OCI-LY7 (cell line): ENCODE measurements around the gene FGD2. TPM values are rescaled to one million over a fixed set of nuclear protein-coding genes. Genes with fewer than 3 reads are reported as not detected.

Source experiments
- BruUV-seq: library from RNA; stranded (reverse); fragments of 400-500 nt; replicated peaks from 2 replicates; lab custom pipeline; 2021; lab: Mats Ljungman, UMichigan
- CTCF ChIA-PET: fragments of 300-600 bp; sonication (Branson Sonifier 250); formaldehyde crosslinking; loops from one replicate; lab custom pipeline; 2022; ENCODE audit warnings: antibody characterized with exemption; ENCODE audit not compliant: unreplicated experiment; lab: Charles Lee
- POLR2A ChIA-PET: fragments of 300-600 bp; sonication (Branson Sonifier 250); formaldehyde crosslinking; loops from one replicate; lab custom pipeline; 2022; ENCODE audit warnings: antibody characterized with exemption; lab: Charles Lee
- DNase-seq: peaks from one replicate; pipeline ENCODE4 v3.0.0-alpha.2; 2015; ENCODE audit warnings: low spot score
- H2AFZ ChIP-seq: fragments of 200-600 bp; sonication (generic), shearing (Covaris generic); 2 replicates; pipeline ENCODE4 v1.6.1; 2014; ENCODE audit warnings: mild to moderate bottlenecking, antibody characterized with exemption, low read length, moderate library complexity
- H3K27ac ChIP-seq: fragments of 200-600 bp; sonication (generic); 2 replicates; pipeline ENCODE4 v1.5.1; 2014; ENCODE audit warnings: mixed run types, low read depth, mild to moderate bottlenecking, moderate library complexity, low read length, inconsistent platforms; ENCODE audit not compliant: poor library complexity, severe bottlenecking
- H3K36me3 ChIP-seq: fragments of 200-600 bp; sonication (generic); 2 replicates; pipeline ENCODE4 v1.6.1; 2014; ENCODE audit warnings: mild to moderate bottlenecking, antibody characterized with exemption, low read length, moderate library complexity, mixed read lengths; ENCODE audit not compliant: insufficient read depth
- H3K4me1 ChIP-seq: fragments of 200-600 bp; sonication (generic); 2 replicates; pipeline ENCODE4 v1.5.1; 2014; ENCODE audit warnings: mild to moderate bottlenecking, low read length; ENCODE audit not compliant: insufficient read depth, poor library complexity, severe bottlenecking
- H3K4me2 ChIP-seq: fragments of 200-600 bp; sonication (generic); 2 replicates; pipeline ENCODE4 v1.6.1; 2014; ENCODE audit warnings: mild to moderate bottlenecking, low read length
- H3K4me3 ChIP-seq: fragments of 200-600 bp; sonication (generic); 2 replicates; pipeline ENCODE4 v1.5.1; 2014; ENCODE audit warnings: mild to moderate bottlenecking, low read depth, low read length; ENCODE audit not compliant: poor library complexity, severe bottlenecking
- H3K79me2 ChIP-seq: fragments of 200-600 bp; sonication (generic); 2 replicates; pipeline ENCODE4 v1.6.1; 2016; ENCODE audit warnings: low read depth, mild to moderate bottlenecking, low read length, moderate library complexity, mixed read lengths; ENCODE audit not compliant: insufficient read depth
- H3K9me2 ChIP-seq: fragments of 200-600 bp; sonication (generic); 2 replicates; pipeline ENCODE4 v1.6.1; 2016; ENCODE audit warnings: mild to moderate bottlenecking, low read length, mixed read lengths; ENCODE audit not compliant: insufficient read depth
- H3K9me3 ChIP-seq: fragments of 200-600 bp; sonication (generic); 2 replicates; pipeline ENCODE4 v1.6.1; 2014; ENCODE audit warnings: mild to moderate bottlenecking, mixed run types, low read length, mixed read lengths
- H4K20me1 ChIP-seq: fragments of 200-600 bp; sonication (generic); 2 replicates; pipeline ENCODE4 v1.6.1; 2014; ENCODE audit warnings: mild to moderate bottlenecking, antibody characterized with exemption, low read length, moderate library complexity, mixed read lengths; ENCODE audit not compliant: insufficient read depth
- EZH2phosphoT487 ChIP-seq: fragments of 200-600 bp; sonication (generic); IDR thresholded peaks from 2 replicates; pipeline ENCODE4 v1.6.1; 2018; ENCODE audit warnings: low read depth, borderline replicate concordance, mild to moderate bottlenecking, mixed run types, antibody characterized with exemption, low read length, moderate library complexity, mixed read lengths
- intact Hi-C: fragments of 100-400 bp; cut with micrococcal nuclease; formaldehyde crosslinking; loops from one replicate; pipeline ENCODE4 v1.10.0; 2022; ENCODE audit not compliant: unreplicated experiment
- total RNA-seq, 2 experiments: library from RNA; depleted of rRNA in 1 of 2; stranded (reverse); fragments of >200 nt in 1 of 2; shearing (Covaris generic) in 1 of 2; gene quantifications; 2 replicates each; pipeline ENCODE4 v1.2.3, GENCODE V29; 2014 to 2022
- TF ChIP-seq, protein P1 (sequence below): fragments of 200-600 bp; sonication (generic); conservative IDR thresholded peaks from 2 replicates; pipeline ENCODE4 v1.5.1; 2014; ENCODE audit warnings: mild to moderate bottlenecking, antibody characterized with exemption, low read length, moderate library complexity, mixed read lengths

The FGD2 gene
- total RNA-seq, 2 experiments from 2014 or later: 27.8 to 48.6 TPM

DNA sequence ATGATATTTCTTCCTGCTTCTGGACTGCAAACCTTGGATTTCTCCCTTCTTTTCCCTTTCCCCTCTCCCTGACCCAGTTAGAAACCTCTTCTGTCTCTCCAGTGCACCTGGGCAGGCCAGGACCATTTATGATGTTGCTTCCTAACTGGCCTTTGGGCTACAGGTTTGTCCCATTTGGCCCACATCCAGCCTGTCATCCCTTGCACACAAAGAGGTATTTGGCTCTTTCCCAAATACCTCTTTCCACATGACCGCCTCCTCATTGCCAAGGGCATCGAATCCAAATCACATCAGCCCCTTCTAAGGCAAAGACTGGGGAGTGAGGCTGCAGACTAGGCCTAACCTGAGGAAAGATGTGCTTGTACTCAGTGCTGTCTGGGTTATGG, 13.6 kb downstream of the FGD2 start:
- H3K9me2 ChIP-seq: no peaks in the 10 kb centered on the region
- H2AFZ ChIP-seq: no peak overlapping the region
- DNase-seq: no peak
- H3K27ac ChIP-seq: no peak overlapping the region
- H3K4me2 ChIP-seq: no peak overlapping the region
- intact Hi-C loops: loop anchor here (2.0 to 5.0 kb wide), 2 partner anchors 32 to 237 kb away; no protein-coding TSS in a partner anchor
- no peaks in the 10 kb centered on the region for H3K36me3 ChIP-seq
- no TSS peak for BruUV-seq
- no peaks in the 10 kb centered on the region for H4K20me1 ChIP-seq
- POLR2A ChIA-PET: interaction anchor here (1.5 to 1.8 kb wide), 2 partner anchors 31 to 107 kb away, joined by 3 to 4 read pairs; no protein-coding TSS in a partner anchor
- H3K79me2 ChIP-seq: no peaks in the 10 kb centered on the region
- CTCF ChIA-PET: interaction anchor here (0.5 to 0.7 kb wide), 2 partner anchors 12 to 191 kb away, joined by 3 to 4 read pairs; no protein-coding TSS in a partner anchor
- no peak overlapping the region for H3K4me3 ChIP-seq
- peaks cover 13% of the 10 kb centered on the region for H3K4me1 ChIP-seq
- no peaks in the 10 kb centered on the region for H3K9me3 ChIP-seq
- no peak for TF ChIP-seq EZH2phosphoT487
- TF ChIP-seq, protein P1, sequence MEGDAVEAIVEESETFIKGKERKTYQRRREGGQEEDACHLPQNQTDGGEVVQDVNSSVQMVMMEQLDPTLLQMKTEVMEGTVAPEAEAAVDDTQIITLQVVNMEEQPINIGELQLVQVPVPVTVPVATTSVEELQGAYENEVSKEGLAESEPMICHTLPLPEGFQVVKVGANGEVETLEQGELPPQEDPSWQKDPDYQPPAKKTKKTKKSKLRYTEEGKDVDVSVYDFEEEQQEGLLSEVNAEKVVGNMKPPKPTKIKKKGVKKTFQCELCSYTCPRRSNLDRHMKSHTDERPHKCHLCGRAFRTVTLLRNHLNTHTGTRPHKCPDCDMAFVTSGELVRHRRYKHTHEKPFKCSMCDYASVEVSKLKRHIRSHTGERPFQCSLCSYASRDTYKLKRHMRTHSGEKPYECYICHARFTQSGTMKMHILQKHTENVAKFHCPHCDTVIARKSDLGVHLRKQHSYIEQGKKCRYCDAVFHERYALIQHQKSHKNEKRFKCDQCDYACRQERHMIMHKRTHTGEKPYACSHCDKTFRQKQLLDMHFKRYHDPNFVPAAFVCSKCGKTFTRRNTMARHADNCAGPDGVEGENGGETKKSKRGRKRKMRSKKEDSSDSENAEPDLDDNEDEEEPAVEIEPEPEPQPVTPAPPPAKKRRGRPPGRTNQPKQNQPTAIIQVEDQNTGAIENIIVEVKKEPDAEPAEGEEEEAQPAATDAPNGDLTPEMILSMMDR: no peak

DNA sequence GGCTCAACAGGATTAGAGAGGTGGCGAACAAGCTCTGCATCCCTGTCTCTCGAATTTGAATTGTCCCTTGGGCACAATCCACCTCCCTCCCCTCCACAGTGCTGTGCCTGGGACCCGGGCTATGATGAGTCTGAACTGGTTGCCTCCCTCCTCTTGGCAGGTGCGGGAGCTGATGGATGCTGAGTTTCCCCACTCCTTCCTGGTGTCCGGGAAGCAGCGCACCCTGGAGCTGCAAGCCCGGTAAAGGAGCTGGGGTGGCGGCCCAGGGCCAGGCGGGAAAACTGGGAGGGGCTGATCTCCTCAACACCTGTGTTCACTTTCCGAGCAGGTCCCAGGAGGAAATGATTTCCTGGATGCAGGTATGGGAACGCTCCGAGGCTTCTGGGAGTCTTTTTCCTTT, 14.9 kb downstream of the FGD2 start:
- H3K4me2 ChIP-seq: no peak overlapping the region
- peaks cover 13% of the 10 kb centered on the region for H3K4me1 ChIP-seq
- ChIA-PET POLR2A (interaction anchor here (0.6 to 1.5 kb wide), 2 partner anchors 106 to 137 kb away, joined by 3 read pairs; no protein-coding TSS in a partner anchor), CTCF (no interaction called here)
- intact Hi-C loops: no loop called here
- no peak for DNase-seq
- H3K9me3 ChIP-seq: no peaks in the 10 kb centered on the region
- no peak overlapping the region for H2AFZ ChIP-seq
- BruUV-seq: no TSS peak
- no peaks in the 10 kb centered on the region for H3K9me2 ChIP-seq
- no peaks in the 10 kb centered on the region for H3K36me3 ChIP-seq
- no peak overlapping the region for H3K27ac ChIP-seq
- no peak for TF ChIP-seq EZH2phosphoT487
- TF ChIP-seq, protein P1: no peak
- H4K20me1 ChIP-seq: no peaks in the 10 kb centered on the region
- H3K79me2 ChIP-seq: no peaks in the 10 kb centered on the region
- H3K4me3 ChIP-seq: no peak overlapping the region

DNA sequence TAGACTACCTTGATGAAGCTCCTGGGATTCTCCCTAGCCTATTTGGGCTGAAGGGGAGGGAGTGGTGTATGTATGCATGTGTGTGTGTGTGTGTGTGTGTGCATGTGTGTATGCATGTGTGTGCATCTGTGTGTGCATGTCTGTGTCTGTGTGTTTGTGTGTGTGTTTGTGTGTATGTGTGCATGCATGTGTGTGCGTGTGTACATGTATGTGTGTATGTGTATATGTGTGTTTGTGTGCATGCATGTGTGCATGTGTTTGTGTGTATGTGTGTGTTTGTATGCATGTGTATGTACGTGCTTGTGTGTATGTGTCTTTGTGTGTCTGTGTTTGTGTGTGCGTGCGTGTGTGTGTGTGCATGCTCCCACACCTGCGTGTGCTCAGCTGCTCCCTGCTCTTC, 15.4 kb downstream of the FGD2 start:
- TF ChIP-seq, protein P1: no peak
- no peak for TF ChIP-seq EZH2phosphoT487
- Histone ChIP-seq H3K4me3 (no peak overlapping the region), H3K36me3 (no peaks in the 10 kb centered on the region), H3K9me3 (no peaks in the 10 kb centered on the region), H2AFZ (no peak overlapping the region), H3K4me1 (peaks cover 13% of the 10 kb centered on the region), H4K20me1 (no peaks in the 10 kb centered on the region), H3K27ac (no peak overlapping the region), H3K4me2 (no peak overlapping the region), H3K79me2 (no peaks in the 10 kb centered on the region), H3K9me2 (no peaks in the 10 kb centered on the region)
- ChIA-PET CTCF (interaction anchor here (1.0 kb wide), 1 partner anchor 152 kb away, joined by 4 read pairs; no protein-coding TSS in a partner anchor), POLR2A (interaction anchor here (0.6 kb wide), 1 partner anchor 138 kb away, joined by 3 read pairs; no protein-coding TSS in a partner anchor)
- DNase-seq: no peak
- no TSS peak for BruUV-seq
- intact Hi-C loops: no loop called here
